ENCODE measurements around the gene GABARAP. TPM values are rescaled to one million over a fixed set of nuclear protein-coding genes. Genes with fewer than 3 reads are reported as not detected.

Gene GABARAP
- total RNA-seq, 1 donor from 2014 or later, result 908 TPM

DNA sequence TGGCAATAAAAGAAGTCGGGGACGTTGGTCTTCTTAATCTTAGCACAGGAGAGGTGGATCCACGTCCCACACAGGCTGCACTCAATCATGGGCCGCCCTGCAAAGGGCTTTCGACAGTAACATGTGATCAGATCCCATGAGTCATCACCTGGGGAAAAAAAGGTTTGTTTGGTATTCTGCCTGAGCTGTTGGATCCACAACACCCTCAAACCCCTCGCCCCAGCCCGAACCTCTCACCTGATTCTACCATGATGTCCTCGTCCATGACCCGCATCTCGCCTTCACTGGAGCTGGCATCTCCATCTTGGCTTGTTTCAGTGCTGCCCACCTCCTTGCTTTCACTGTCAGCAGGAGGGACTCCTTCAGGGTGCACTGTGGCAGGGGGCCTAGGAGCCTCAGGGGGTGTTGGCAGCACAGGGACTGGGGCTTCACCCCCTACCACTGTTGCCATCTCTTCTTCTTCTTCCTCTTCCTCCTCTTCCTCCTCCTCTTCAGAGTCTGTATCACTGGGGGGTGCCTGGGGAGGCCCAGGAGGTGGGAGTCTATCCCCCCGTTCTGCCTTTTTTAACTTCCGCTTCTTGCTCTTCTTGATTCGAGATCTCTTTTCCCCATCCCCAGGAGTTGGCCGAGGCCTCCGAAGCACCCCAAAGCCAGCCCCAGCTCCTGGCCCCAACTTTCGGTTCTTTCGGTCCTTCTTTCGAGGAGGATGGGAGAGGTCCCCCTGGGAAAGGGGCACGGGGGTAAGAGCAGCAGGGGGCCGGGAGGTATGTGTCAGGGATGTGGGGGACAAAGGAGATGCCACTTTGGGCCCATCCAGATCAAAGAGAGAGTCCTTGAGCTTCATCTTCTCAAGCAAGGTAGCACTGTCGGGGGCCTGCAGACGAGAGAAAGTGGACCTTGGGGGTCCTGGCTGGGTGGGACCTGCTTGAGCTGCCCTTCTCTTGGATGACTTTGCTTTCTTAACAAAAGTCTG is 6.3 kb downstream of the GABARAP start:
- no peak for DNase-seq
- Mint-ChIP-seq H3K36me3 (ENCODE audit: unreplicated experiment) (peaks cover 9% of the 10 kb centered on the region), H3K27me3 (ENCODE audit: unreplicated experiment) (peaks cover 26% of the 10 kb centered on the region), H3K4me1 (ENCODE audit: low read depth, unreplicated experiment) (peaks cover 29% of the 10 kb centered on the region), H3K9me3 (ENCODE audit: unreplicated experiment) (peaks cover 30% of the 10 kb centered on the region), H3K27ac (ENCODE audit: unreplicated experiment) (no peak overlapping the region), H3K4me3 (ENCODE audit: unreplicated experiment) (peak overlapping the region; percentile 87)
- TF ChIP-seq, protein P1, sequence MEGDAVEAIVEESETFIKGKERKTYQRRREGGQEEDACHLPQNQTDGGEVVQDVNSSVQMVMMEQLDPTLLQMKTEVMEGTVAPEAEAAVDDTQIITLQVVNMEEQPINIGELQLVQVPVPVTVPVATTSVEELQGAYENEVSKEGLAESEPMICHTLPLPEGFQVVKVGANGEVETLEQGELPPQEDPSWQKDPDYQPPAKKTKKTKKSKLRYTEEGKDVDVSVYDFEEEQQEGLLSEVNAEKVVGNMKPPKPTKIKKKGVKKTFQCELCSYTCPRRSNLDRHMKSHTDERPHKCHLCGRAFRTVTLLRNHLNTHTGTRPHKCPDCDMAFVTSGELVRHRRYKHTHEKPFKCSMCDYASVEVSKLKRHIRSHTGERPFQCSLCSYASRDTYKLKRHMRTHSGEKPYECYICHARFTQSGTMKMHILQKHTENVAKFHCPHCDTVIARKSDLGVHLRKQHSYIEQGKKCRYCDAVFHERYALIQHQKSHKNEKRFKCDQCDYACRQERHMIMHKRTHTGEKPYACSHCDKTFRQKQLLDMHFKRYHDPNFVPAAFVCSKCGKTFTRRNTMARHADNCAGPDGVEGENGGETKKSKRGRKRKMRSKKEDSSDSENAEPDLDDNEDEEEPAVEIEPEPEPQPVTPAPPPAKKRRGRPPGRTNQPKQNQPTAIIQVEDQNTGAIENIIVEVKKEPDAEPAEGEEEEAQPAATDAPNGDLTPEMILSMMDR (IDR thresholded peaks at IDR 0.05; ENCODE audit: partially characterized antibody, unreplicated experiment), result no peak

DNA sequence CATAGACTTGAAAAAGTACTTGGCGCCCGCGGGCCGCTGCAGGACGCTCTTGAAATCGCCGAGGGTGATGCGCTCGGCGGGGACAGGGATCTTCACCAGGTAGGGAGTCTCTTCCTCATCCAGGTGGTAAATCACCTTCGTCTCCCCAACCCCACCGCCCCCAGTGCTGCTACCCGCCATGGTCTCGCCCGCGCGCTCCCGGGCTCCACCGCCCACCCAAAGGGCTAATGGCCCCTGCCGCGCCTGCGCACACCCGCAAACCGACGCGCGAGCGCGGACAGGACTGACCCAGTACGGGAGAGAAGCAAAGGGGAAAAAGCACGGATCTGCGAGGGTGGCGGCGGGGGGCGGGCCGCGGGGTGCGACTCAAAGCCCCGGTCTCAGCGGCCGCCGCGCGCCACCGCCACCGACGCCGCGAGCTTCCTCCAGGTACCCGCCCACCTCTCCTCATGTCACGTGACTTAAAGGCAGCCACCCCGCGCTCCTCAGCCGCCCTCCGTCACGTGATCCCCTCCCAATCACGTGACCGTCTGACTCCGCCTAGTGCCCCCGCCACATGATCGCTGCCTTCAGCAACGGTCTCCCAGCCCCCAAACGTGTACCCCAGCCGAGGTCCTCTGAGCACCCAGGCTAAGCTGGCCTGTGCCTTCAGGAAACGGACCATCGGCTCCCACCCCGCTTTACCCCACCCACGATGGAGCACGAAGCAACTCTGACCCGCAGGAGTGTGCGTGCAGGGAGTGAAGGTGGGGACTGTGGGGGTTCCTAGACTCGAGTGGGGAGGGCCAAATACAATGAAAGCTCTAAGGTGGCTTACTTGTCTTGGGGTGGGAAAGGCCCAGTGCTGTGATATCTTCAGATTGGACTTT is 7.9 kb downstream of the GABARAP start, which contains the start of gene DVL2:
TSS of gene DVL2 (minus strand) at position 435 of the 869 bp plus-strand sequence. CDS start at position 180, 255 bp downstream.
- peak; percentile 94 for DNase-seq
- peaks cover 26% of the 10 kb centered on the region for H3K27me3 Mint-ChIP-seq (ENCODE audit: unreplicated experiment)
- TF ChIP-seq, protein P1 (IDR thresholded peaks at IDR 0.05; ENCODE audit: partially characterized antibody, unreplicated experiment), result no peak
- H3K4me1 Mint-ChIP-seq (ENCODE audit: low read depth, unreplicated experiment), result peaks cover 24% of the 10 kb centered on the region
- H3K36me3 Mint-ChIP-seq (ENCODE audit: unreplicated experiment), result peaks cover 6% of the 10 kb centered on the region
- H3K4me3 Mint-ChIP-seq (ENCODE audit: unreplicated experiment), result peak within 1 kb of the TSS; percentile 92
- H3K9me3 Mint-ChIP-seq (ENCODE audit: unreplicated experiment), result peaks cover 22% of the 10 kb centered on the region
- H3K27ac Mint-ChIP-seq (ENCODE audit: unreplicated experiment), result peak within 1 kb of the TSS; percentile 89

GRCh38 chr17:7233701-7234082 is 8.6 kb downstream of the GABARAP start:
- TF ChIP-seq, protein P1 (IDR thresholded peaks at IDR 0.05; ENCODE audit: partially characterized antibody, unreplicated experiment), result no peak

GRCh38 chr17:7232114-7232513 is 10.1 kb downstream of the GABARAP start:
- H3K36me3 Mint-ChIP-seq (ENCODE audit: unreplicated experiment), result peaks cover 5% of the 10 kb centered on the region
- H3K27ac Mint-ChIP-seq (ENCODE audit: unreplicated experiment), result peak overlapping the region; percentile 18

More at GRCh38 chr17:7233701-7234082, 8.6 kb downstream of the GABARAP start:
- Mint-ChIP-seq H3K4me1 (ENCODE audit: low read depth, unreplicated experiment) (peaks cover 24% of the 10 kb centered on the region), H3K4me3 (ENCODE audit: unreplicated experiment) (peak overlapping the region; percentile 92), H3K9me3 (ENCODE audit: unreplicated experiment) (peaks cover 20% of the 10 kb centered on the region), H3K27ac (ENCODE audit: unreplicated experiment) (peak overlapping the region; percentile 81), H3K36me3 (ENCODE audit: unreplicated experiment) (peaks cover 6% of the 10 kb centered on the region), H3K27me3 (ENCODE audit: unreplicated experiment) (peaks cover 26% of the 10 kb centered on the region)
- DNase-seq, result no peak

More at GRCh38 chr17:7232114-7232513, 10.1 kb downstream of the GABARAP start:
- TF ChIP-seq, protein P1 (IDR thresholded peaks at IDR 0.05; ENCODE audit: partially characterized antibody, unreplicated experiment), result no peak
- Mint-ChIP-seq H3K27me3 (ENCODE audit: unreplicated experiment) (peaks cover 27% of the 10 kb centered on the region), H3K9me3 (ENCODE audit: unreplicated experiment) (peaks cover 17% of the 10 kb centered on the region), H3K4me3 (ENCODE audit: unreplicated experiment) (peak overlapping the region; percentile 72), H3K4me1 (ENCODE audit: low read depth, unreplicated experiment) (peaks cover 21% of the 10 kb centered on the region)
- DNase-seq, result no peak

Data from glutamatergic neuron (in vitro differentiated cells).